GM21576 (cell line): ENCODE data around the gene ATP8B1.

ENCODE experiments used
- ATAC-seq: cut with Tn5 transposase; IDR thresholded peaks from one replicate; pipeline ENCODE4 v1.9.1; 2021; ENCODE audit warnings: mild to moderate bottlenecking, moderate library complexity; ENCODE audit not compliant: unreplicated experiment

The ATP8B1 gene

DNA sequence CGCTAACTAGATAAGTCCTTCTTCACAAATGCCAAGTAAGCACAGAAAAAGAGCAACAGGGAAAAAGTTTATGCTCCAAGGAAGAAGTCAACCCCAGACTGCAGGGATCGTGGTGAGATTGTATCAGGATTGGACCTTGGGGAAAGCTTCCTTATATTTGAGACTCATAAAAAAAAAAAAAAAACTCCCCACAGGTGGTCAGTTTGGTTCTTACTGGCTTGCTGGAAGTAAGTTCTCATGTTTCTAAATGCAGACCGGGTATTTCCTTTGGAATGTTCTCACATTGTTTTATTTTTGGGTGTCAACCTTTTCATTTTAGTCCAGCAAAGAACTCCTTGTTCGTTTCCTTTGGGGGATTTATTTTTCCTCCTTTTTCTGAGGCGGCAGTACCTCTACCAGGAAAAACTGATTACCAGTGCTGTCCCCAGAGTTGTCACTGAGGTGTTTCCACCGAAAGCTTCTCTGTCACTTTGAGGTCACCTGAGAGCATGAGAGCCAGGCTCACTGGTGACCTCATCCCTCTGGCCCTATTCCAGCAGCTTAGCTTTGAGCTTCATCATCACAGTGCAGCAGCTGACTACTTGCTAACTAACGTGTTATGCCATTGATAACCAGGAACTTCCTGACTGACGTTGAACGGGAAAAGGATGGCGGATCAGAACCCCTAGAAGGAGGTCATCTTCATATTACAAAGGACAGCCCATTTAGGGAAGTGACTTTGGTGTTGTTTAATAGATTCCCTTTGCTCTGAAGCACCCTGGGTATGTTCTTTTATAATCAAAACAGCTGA lies 16.8 kb upstream of the ATP8B1 start:
- ATAC-seq = peak; percentile 69

DNA sequence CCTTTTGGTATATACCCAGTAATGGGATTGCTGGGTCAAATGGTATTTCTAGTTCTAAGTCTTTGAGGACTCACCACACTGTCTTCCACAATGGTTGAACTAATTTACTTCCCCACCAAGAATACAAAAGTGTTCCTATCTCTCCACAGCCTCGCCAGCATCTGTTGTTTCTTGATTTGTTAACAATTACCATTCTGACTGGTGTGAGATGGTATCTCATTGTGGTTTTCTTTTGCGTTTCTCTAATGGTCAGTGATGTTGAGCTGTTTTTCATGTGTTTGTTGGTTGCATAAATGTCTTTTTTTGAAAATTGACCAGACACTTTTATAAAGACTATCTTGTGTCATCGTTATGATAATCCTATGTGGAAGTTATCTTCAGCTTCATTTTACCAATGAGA lies 16.0 kb upstream of the ATP8B1 start:
- no peak for ATAC-seq

DNA sequence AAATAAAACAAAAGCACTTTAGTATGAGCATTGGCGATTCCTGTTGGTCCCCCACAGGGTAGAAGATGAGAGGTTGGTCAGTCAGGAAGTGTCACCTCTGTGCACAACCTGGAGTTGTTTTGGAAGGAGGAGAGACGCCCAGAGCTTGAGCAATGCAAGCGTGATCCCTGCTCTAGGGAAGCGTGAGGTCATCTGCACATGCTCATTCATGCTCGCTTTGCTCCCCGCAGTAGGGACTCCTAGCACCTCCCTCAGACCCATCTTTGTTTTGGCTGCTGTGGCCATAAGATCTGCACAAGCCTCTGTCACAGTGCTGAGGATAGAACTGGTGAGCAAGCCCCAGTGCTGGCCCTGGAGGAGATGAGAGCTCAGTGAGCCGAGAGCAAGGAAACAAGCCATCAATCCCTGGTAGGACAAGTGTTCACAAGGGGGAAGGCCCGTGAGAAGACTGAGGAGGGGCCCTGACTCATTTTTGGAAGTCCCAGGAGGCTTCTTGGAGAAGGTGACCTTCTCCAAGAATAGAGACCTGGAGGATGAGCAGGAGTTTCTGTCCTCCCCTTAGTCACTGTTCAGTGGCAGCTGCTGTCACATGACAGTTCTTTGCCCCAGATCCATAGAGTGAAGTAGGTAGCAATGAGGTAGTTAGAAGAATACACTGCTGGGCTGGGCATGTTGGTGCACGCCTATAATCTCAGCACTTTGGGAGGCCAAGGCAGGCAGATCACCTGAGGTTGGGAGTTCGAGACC lies 13.3 kb upstream of the ATP8B1 start:
- ATAC-seq = no peak

DNA sequence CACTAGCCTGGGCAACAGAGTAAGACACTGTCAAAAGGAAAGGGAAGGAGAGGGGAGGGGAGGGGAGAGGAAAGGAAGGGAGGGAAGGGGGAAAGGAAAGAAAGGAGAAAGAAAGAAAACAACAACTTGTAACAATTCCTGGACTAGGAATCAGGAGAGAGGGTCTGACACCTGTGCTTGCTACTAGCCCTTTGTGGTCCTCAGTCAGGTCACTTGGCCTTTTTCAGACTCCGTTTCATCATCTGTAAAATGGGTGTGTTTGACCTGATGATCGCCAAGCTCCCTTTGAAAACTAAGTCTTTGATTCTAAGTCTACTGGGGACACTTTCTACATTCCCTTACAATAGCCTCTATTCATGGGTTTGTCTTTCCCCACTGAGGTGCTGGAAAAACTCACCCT lies 11.4 kb upstream of the ATP8B1 start:
- no peak for ATAC-seq

DNA sequence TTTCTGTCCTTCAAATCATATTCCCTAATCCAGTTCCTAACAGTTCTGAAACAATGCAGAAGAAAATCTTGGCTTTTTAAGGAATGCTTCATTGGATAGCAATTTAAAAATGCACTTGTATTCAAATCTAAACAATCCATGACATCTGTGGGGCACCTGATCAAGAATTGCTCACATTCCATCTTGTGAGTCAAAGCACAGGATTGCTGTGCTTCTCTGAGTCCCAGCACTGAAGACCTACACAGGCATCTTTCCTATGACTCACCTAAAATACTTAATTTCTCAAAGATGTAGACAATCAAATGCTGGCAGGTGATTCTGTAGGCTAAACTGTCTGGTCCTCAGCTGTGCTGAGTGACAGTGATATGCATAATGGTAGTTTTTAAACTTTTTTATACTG lies 10.1 kb upstream of the ATP8B1 start:
- no peak for ATAC-seq

DNA sequence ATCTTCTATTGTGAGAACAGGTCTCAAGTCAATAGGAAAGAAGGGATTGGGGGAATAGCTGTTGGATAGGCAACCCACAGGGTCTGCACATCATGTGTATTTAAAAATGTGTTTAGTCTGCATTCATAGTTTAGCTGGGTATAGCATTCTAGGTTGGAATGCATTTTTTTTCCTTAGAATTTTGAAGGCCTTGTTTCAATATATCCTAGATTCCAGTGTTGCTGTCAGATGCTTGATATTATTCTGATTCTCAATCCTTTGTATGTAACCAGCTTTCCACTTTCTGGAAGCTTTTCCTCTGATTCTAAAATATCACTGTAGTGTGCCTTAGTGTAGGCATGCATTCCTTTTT lies 9.0 kb upstream of the ATP8B1 start:
- ATAC-seq = no peak

DNA sequence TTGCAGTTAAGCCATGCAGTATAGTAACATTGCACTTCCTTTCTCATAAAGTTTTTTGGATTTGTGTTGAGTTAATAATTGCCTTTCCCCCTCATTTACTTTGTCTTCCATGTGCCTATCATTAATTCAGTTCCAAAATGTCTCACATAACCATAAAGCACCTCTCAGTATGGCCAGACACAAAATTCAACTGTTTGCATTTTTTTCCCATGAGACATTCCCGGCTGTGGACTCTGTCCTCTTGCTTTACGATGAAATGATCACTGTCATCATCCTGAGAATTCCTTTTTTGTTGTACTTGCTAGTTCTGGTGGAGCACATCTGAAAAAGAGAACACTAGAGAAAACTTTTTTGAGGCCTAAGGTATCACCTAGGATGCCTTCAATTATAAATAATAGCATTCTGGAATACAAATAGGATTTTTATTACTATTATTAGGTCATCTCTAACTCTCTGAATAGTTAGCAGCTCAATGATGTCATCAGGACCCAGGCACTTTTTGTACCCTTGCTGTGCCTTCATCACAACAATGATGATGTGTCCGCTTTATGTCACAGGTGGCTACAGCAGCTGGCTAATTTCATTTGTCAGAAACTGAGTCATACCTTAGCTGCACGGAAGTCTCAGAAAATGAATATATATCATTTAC lies 8.5 kb upstream of the ATP8B1 start:
- ATAC-seq = no peak

DNA sequence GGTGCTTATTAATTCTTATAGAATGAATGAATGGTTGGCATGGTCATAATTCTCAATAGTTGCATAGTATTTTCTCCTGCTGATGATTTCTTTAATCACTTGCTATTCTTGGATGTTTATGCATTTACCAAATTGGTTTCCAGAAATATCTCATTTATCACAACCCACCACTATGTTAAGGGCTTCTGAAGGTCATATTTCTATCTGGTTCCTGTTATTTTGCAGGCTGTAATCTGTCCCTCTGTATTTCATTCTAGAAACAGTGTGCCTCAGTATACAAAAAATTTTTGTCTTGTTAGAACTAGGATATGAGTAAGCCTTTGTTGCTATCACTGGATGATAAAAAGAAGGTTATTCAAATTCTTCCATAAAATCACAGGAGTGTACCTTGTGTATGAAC lies 6.1 kb upstream of the ATP8B1 start:
- no peak for ATAC-seq

DNA sequence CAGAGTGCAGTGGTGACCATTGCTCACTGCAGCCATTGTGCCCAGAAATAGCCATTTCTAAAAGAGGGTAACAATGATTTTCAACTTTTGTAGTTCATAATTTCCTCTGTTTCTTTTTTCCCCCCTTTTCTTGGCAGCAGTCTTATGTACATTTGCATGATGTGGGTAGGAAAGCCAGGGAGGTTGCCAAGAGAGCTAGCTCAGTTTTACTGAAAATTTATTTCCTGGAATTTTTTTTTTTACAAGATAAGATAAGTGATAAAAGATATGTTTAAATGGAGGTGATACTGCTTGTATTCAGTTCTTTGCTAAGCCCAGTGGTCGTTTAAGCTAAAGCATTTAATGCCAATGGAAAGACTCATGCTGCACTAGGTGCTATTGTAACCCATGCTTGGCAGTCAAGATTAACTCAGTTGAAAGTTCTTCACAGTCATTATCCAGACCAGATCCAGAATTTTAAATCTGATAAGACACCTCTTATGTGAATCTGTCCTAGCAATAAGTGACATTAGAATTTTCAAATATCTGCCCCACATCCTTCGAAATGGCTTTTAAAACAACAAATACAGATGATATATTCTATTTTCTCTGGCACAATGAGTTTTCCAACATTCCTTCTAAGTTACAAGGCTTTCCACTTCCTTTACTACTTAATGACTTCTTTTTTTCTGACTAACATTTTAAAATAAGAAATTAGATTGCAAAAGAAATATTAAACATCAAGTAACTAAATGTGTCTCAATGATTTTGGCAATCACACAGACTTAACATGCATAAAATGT lies 4.4 kb upstream of the ATP8B1 start:
- no peak for ATAC-seq

DNA sequence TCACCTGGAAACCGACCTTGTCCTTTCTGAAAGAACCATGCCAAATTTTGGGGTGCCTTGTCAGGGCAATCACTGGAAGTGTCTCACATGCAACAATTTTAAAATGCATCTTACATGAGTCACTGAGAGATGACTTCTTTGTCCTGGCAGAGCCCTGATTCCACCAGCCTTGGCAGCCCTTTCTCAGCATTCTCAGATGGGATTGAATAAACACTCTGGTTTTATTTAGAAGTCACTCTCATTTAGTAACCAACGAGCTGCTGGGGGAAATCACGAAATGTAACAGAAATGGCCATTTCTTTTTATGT lies 3.8 kb upstream of the ATP8B1 start:
- no peak for ATAC-seq

DNA sequence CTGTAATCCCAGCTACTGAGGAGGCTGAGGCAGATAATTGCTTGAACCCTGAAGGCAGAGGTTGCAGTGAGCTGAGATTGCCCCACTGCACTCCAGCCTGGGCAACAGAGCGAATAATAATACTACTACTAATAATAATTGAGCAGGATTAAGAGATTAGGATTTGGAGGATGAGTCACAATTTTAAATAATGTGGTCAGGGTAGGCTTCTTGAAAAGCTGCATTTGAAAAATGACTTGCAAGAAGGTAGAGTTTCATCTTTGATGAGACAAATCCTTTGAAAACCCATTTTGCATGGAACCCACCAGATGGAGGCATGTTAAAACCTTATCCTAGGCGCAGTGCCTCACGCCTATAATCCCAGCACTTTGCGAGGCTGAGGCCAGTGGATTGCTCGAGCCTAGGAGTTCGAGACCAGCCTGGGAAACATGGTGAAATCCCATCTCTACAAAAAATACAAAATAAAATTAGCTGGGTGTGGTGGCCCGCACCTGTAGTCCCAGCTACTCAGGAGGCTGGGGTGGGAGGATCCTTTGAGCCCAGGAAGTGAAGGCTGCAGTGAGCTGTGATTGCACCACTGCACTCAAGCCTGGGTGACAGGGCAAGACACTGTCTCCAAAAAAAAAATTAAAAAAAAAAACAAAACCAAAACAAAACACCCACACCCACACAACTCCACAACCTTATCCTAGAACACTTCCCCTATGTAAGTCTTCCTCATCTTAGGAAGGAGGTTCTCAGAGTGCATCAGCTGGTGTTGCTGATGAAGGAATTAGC lies 3.3 kb upstream of the ATP8B1 start:
- ATAC-seq = no peak

DNA sequence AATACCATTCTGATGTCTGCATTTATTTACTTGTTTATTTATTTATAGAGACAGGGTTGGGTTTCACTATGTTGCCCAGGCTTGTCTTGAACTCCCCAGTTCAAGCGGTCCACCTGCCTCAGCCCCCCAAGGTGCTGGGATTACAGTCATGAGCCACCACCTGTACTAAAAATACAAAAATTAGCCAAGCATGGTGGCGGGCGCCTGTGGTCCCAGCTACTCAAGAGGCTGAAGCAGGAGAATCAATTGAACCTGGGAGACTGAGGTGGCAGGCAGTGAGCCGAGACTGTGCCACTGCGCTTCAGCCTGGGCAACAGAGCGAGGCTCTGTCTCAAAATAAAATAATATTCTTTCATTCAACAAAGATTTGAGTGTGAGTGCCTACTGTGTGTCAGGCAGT lies 2.0 kb upstream of the ATP8B1 start:
- ATAC-seq = no peak

DNA sequence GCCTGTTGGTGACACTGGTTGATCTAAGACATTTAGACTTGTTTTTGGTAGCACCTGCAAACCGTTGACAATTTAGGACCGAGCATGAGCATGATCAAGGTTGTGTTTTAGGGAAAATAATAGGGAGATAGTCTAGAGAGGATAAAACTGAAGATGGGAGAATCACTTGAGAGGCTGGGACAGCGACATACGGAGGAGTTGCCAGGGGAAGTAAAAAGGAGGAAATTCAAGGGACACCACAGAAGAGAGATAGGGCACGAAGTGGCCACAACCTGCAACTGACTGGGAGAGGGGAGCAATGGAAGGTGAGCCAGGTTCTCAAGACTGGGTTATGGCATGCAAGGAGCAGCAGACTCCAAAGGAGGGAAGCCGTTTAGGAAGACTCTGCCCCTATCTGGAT lies 1.4 kb upstream of the ATP8B1 start:
- no peak for ATAC-seq

DNA sequence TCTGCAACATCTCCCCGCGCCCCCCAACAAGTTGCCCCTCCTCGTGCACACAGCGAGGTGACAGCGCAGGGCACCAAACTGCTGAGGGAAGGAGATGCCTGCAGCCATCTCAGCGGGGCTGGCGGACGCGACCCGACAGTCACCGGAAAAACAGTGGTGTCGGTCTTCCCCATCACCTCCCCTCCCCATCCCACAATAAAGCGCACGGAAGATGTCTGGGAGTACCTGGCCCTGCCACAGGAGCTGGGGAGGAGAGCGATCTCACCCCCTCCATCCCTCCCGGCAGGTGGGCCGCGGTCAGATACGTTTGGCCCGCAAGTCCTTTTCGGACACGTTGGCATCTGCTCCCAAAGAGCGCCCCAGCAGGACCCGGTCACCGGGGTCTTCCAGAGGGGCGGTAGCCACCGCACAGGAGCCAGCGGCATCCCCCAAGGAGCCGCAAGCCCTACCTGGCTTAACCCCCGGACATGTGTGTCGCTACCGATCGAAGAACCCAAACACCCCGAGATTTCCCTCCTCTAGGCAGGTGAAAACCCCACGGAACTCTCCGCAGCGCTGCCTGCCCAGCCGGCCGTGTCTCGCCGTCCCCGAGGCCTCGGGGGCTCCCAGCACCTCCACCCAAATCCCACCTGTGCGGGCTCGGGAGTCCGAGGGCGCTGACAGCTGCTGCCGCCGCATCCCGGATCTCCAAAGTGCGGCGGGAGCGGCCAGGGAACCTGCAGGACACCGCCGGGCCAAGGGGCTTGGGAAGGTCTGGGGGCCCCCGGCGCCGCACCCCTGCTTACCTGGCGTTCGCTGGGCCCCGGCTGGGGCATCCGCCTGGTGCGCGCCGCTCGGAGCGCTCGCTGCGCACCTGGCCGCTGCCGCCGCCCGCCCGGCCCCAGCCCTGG lies 657 bp downstream of the ATP8B1 start:
- ATAC-seq = no peak

DNA sequence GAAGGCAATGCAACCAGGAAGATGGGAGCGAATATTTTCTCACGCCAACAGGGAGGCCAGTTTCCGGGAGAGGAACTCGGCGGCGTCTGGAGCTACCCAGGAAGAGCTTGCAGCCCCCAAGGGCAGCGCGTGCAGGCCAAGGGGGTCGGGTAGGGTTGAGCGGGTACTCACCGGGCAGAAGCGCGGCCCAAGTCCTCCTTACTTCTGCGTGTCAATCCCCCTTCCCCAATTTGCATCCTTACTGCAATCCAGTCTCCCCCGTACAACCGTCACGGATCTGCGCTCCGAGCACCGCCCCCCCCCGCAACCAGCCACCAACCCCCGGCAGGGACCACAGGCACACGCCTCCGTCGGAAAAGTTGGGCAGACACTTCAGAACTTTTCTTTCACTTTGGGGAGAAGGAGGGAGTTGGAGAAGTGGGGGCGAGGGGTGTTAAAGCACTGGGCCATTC lies 1.3 kb downstream of the ATP8B1 start:
- ATAC-seq = no peak

DNA sequence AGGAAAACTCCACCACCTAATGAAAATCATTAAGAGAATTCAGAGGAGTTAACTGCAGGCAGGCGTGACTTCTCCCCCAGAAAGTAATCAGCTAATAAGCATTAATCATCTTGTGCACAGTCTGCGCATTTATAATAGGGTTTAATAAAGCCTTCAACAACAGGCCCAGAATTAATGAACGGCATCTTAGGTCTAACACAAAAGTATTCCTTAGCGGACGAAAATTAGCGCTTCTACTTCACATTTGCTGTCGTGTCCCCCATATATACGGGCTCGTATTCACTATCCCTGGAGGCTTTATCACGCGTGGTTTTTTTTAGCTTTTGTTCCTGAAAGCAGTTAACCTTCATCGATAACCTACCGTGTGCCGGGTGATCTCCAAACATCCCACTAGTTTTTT lies 1.8 kb downstream of the ATP8B1 start:
- no peak for ATAC-seq

DNA sequence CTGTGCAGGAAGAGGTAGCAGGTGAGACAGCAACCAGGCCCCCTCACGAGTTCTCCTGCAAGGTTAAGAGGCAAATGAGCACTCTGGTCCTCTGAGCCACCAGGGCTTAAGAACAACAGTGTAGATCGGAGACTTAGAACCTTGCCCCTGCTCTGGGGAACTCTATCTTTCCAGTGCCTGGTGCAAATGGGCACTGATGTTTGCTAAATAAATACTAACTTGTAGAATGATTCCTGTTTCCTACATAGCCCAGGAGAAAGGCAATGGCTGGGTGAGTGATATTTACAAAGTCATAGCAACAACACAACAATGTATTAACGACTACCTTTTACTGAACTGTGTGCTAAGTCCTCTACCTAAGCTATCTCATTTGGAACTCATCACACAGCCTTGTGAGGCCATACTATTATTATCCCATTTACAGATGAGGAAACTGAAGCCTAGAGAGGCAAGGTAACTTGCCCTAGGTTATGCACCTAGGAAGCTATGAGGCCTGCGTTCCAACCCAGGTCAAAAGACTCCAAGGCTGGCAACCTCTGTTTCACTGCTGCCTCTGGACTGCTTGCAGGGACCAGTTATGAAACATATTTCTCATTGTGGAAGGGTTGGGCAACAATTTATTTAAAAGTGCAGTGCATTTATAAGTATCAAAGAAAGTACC lies 4.3 kb downstream of the ATP8B1 start:
- ATAC-seq = no peak

DNA sequence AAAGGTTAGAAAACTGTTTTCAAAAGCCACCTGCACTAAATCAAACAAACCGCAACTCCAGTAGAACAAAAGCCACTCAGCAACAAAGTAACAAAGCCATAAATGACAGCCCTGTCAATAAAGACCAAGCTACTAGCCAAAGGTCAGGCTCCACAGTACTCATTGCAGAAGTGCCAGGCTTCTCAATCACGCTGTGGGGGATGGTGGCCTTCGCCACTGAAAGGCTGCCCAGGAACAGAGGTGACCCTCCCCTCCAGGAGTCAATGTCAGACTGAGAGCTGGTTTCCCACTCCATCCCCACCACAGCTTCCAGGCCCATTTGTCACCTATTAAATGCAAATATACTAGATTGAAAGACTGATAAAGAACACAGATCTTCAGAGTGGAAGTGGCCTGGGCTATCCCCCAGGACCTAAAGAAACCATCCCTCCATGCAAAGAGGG lies 5.9 kb downstream of the ATP8B1 start:
- ATAC-seq = no peak
